AG04450 (cell line): ENCODE results near the gene ZDHHC16. TPM values are rescaled to one million over a fixed set of nuclear protein-coding genes. Genes with fewer than 3 reads are reported as not detected.
"Not testable (repeated sequence)": the region's sequence is repeated elsewhere in the genome, so short reads cannot be mapped to it uniquely, and the experiment has no call there.

Source experiments
- CTCF ChIA-PET: fragments of 300-600, 350-600 bp; formaldehyde crosslinking; extraction: SDS; loops from one replicate; lab custom pipeline; 2022; ENCODE audit warnings: antibody characterized with exemption, inconsistent platforms; lab: Charles Lee
- POLR2A ChIA-PET: fragments of 350-600 bp; formaldehyde crosslinking; extraction: SDS; loops from one replicate; lab custom pipeline; 2021; ENCODE audit warnings: antibody characterized with exemption, inconsistent platforms; lab: Yijun Ruan, JAX
- DNase-seq: peaks from one replicate; pipeline ENCODE4 v3.0.0-alpha.2; 2011; ENCODE audit warnings: low read depth, low spot score
- H3K27ac ChIP-seq: one replicate; pipeline ENCODE4 v1.5.1; 2012; ENCODE audit warnings: low read depth, low read length, control low read depth
- H3K27me3 ChIP-seq: one replicate; pipeline ENCODE4 v1.6.0; 2012; ENCODE audit warnings: low read length; ENCODE audit not compliant: control insufficient read depth, insufficient read depth
- H3K4me3 ChIP-seq: 2 replicates; pipeline ENCODE4 v1.5.1; 2011; ENCODE audit warnings: mild to moderate bottlenecking, low read depth, low read length, control low read depth
- H3K9me3 ChIP-seq: 2 replicates; pipeline ENCODE4 v1.5.1; 2012; ENCODE audit warnings: low read length; ENCODE audit not compliant: control insufficient read depth, insufficient read depth
- polyA plus RNA-seq: library from polyadenylated mRNA; depleted of rRNA; stranded (reverse); fragments of >200 nt; gene quantifications from 2 replicates; pipeline ENCODE4 v1.2.3, GENCODE V29; 2011
- TF ChIP-seq, protein P1 (sequence below): IDR thresholded peaks from 2 replicates; pipeline ENCODE4 v1.5.1; 2011; ENCODE audit warnings: low read depth, low read length, control low read depth, inconsistent platforms

The ZDHHC16 gene
- polyA plus RNA-seq, 1 experiment: 64.5 TPM

DNA sequence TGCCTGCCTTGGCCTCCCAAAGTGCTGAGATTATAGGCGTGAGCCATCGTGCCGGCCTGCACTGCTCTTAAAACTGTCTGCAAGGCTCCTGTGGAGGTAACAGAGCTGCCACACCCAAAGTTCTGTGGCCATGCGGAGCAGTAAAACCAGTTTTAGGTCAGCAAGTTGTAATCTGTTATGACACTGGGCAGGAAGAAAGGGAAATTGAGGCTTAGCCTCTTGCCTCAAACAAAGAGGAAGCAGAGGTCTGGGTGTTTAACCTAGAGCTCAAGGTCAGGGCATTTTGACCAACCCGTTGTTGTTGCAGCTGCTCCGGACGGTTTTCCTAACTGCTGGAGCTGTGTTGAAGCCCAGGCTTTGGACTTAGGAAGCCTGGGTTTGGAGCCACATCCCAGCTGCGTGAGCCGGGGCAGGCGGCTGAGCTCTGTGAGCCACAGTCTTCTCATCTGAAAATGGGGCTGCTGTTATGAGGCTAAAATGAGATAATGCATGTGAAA lies 37.4 kb upstream of the ZDHHC16 start:
- Histone ChIP-seq H3K4me3 (no peak overlapping the region), H3K27me3 (no peaks in the 10 kb centered on the region), H3K27ac (no peak overlapping the region), H3K9me3 (no peaks in the 10 kb centered on the region)
- ChIA-PET CTCF (interaction anchor here (0.5 to 2.4 kb wide), 7 partner anchors 10 to 559 kb away, joined by 4 to 12 read pairs (median 5); no protein-coding TSS in a partner anchor), POLR2A (interaction anchor here (0.6 kb wide), 2 partner anchors 15 to 156 kb away, joined by 4 to 5 read pairs; no protein-coding TSS in a partner anchor)
- DNase-seq: no peak
- TF ChIP-seq, protein P1, sequence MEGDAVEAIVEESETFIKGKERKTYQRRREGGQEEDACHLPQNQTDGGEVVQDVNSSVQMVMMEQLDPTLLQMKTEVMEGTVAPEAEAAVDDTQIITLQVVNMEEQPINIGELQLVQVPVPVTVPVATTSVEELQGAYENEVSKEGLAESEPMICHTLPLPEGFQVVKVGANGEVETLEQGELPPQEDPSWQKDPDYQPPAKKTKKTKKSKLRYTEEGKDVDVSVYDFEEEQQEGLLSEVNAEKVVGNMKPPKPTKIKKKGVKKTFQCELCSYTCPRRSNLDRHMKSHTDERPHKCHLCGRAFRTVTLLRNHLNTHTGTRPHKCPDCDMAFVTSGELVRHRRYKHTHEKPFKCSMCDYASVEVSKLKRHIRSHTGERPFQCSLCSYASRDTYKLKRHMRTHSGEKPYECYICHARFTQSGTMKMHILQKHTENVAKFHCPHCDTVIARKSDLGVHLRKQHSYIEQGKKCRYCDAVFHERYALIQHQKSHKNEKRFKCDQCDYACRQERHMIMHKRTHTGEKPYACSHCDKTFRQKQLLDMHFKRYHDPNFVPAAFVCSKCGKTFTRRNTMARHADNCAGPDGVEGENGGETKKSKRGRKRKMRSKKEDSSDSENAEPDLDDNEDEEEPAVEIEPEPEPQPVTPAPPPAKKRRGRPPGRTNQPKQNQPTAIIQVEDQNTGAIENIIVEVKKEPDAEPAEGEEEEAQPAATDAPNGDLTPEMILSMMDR: no peak

DNA sequence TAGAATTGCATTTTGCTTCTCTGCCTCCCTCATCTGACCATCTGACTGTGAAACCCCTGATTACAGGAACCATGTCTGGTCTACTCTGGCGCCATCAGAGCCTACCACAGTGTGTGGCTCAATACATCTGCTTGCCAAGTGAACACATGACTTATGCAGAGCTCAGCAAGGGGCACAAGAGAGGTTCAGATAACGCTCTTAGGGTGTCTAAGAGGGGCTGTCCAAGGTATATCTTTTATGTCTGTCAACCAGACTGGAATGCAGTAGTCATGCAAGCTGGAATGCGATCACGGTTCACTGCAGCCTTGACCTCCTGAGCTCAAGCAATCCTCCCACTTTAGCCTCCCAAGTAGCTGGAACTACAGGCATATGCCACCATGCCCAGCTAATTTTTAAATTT lies 34.6 kb upstream of the ZDHHC16 start:
- TF ChIP-seq, protein P1: no peak
- POLR2A ChIA-PET: no interaction called here
- no peak overlapping the region for H3K4me3 ChIP-seq
- no peaks in the 10 kb centered on the region for H3K9me3 ChIP-seq
- H3K27ac ChIP-seq: no peak overlapping the region
- H3K27me3 ChIP-seq: no peaks in the 10 kb centered on the region
- CTCF ChIA-PET: no interaction called here
- DNase-seq: no peak

DNA sequence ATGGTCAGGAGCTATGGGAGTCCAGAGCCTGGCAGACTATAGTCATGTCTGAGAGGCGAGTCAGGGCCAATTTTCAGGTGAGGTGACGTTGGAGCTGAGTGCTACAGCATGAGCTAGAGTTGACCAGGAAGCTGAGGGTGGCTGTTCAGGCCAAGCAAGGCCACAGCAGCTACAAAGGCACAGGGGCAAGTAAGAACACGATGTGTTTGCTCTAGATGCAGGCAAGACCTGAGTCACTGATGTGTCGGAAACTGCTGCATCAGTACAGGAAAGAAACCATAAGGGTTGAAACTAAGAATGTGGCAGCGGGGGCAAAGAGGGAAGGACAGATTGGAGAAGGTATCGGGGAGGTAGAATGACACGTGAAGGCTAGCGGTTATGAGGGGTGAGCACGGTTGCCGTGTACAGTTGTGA lies 33.1 kb upstream of the ZDHHC16 start:
- H3K4me3 ChIP-seq: no peak overlapping the region
- H3K27ac ChIP-seq: no peak overlapping the region
- DNase-seq: no peak
- CTCF ChIA-PET: interaction anchor here (1.1 kb wide), 1 partner anchor 9 kb away, joined by 3 read pairs; no protein-coding TSS in a partner anchor
- POLR2A ChIA-PET: no interaction called here
- H3K27me3 ChIP-seq: no peaks in the 10 kb centered on the region
- TF ChIP-seq, protein P1: no peak
- no peaks in the 10 kb centered on the region for H3K9me3 ChIP-seq

DNA sequence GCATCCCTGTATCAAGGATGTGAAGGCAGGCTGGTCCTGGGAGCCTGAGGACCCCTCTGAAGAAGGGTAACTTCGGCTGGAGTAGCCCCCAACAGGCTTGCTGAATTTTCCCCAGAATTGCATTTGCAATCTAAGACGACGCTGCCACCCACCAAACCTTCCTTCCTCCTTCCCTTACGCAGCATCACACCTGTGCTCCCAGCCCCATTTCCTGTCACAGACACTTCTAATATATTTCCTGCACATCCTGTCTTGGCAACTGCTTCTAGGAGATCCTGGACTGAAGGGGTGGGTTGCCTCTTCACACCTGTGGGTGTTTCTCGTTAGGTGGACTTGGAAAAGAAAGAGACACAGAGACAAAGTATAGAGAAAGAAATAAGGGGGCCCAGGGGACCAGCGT lies 29.4 kb upstream of the ZDHHC16 start:
- Histone ChIP-seq H3K4me3 (no peak overlapping the region), H3K27me3 (no peaks in the 10 kb centered on the region), H3K9me3 (no peaks in the 10 kb centered on the region), H3K27ac (no peak overlapping the region)
- TF ChIP-seq, protein P1: no peak
- CTCF ChIA-PET: interaction anchor here (0.7 to 1.0 kb wide), 2 partner anchors 10 to 218 kb away, joined by 3 read pairs; no protein-coding TSS in a partner anchor
- DNase-seq: no peak
- POLR2A ChIA-PET: no interaction called here

DNA sequence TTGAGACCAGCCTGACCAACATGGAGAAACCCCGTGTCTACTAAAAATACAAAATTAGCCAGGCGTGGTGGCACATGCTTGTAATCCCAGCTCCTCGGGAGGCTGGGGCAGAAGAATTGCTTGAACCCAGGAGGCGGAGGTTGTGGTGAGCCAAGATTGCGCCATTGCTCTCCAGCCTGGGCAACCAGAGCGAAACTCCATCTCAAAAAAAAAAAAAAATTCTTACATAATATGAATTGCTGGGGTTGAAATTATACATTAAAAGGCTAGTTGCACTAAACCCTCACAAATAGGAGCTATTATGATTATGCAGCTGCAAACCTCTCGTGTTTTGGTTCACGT lies 22.2 kb upstream of the ZDHHC16 start:
- H3K4me3 ChIP-seq, H3K27ac ChIP-seq, H3K27me3 ChIP-seq, DNase-seq, H3K9me3 ChIP-seq: not testable (repeated sequence)
- CTCF ChIA-PET: interaction anchor here (0.5 to 1.5 kb wide), 3 partner anchors 14 to 17 kb away, joined by 3 to 4 read pairs (median 3); no protein-coding TSS in a partner anchor
- POLR2A ChIA-PET: interaction anchor here (0.7 to 1.0 kb wide), 3 partner anchors 10 to 61 kb away, joined by 4 to 5 read pairs (median 5); no protein-coding TSS in a partner anchor
